Stimulated activated CD8-positive, alpha-beta memory T cell treated with anti-CD3 and anti-CD28 coated beads, Interleukin-7, amount 100 ng/mL, for 48 hours (primary cell): ENCODE measurements around the gene TAF12.
"Not testable (repeated sequence)": the region's sequence is repeated elsewhere in the genome, so short reads cannot be mapped to it uniquely, and the experiment has no call there.

ENCODE experiments used
- DNase-seq, 2 donors: peaks; one replicate each; pipeline ENCODE4 v3.0.0-alpha.2; 2020; ENCODE audit warnings: low read depth in 1 of 2; ENCODE audit errors: extremely low read depth in 1 of 2

TAF12 gene

GRCh38 chr1:28586585-28587391, 56.1 kb downstream of the TAF12 start:
- not testable (repeated sequence) for DNase-seq

GRCh38 chr1:28582248-28582615, 60.6 kb downstream of the TAF12 start:
- DNase-seq = no peak

- DNase-seq = peak; percentile 91 to 92
Observed at GRCh38 chr1:28581531-28582247, 61.2 kb downstream of the TAF12 start.

GRCh38 chr1:28580722-28581530, 61.9 kb downstream of the TAF12 start:
- peak in 1 of 2 donors; percentile 32 for DNase-seq

- DNase-seq = no peak
Observed at GRCh38 chr1:28579401-28579800, 63.5 kb downstream of the TAF12 start.

GRCh38 chr1:28578696-28579218, 64.1 kb downstream of the TAF12 start:
- DNase-seq = no peak

DNA sequence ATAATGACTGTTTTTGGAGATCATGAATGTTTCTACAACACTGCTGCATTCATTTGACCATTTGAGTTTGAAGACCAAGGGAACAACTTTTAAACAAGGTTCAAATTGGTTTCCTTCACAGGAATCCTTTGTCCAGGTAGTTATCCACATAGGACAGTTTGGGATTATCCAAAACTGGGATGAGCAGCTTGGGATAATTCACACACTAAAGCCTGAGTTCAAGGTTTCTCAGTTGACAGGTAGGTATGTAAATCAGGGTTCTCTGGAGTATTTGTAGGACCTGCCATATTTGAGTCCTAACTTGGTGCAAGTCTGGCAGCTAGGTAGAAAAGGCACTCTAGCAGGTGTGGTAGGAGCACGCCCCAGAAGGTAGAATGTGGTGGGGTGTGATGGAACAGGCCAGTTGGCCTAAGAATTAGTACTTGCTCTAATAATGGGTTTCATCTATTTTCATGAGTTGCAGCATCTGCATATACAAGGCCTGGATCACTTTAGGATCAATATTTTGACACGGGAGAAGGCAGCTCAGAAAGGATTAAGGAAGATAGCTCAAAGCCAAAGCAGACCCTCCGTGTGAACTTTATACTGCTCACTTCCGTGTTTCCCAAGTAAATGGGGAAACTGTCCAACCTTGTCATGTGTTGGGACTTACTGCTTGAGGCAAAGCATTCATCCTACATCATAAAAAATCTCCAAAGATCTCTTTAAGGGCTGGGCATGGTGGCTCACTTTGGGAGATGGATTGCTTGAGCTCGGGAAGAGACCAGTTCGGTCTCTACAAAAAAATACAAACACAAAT, 64.9 kb downstream of the TAF12 start:
- DNase-seq = no peak

GRCh38 chr1:28577052-28577678, 65.7 kb downstream of the TAF12 start:
- no peak for DNase-seq

DNA sequence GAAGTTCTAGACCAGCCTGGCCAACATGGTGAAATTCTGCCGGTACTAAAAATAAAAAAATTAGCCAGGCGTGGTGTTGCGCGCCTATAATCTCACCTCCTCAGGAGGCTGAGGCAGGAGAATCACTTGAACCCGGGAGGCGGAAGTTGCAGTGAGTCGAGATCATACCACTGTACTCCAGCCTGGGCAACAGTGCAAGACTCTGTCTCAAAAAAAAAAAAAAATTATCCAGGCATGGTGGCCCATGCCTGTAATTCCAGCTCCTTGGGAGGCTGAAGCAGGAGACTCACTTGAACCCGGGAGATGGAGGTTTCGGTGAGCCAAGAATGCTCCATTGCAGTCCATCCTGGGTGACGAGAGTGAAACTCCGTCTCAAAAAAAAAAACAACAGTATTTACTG, 69.3 kb downstream of the TAF12 start:
- no peak for DNase-seq

GRCh38 chr1:28572891-28573290, 70.0 kb downstream of the TAF12 start:
- DNase-seq = not testable (repeated sequence)

DNA sequence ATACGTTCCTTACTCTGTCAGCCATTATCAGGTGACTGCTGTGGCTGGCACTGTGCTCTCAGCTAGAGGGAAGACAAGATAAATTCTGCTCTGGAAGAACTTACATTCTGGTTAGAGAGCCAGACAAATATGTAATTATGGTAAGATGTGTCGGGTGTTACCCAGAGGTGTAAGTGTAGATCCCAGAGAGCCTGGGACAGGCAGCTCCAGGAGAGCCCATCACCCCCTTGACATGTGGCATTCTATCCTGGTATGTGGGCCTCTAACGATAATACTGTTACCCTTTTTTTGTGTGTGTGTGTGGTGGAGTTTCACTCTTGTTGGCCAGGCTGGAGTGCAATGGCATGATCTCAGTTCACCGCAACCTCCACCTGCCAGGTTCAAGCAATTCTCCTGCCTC, 71.0 kb downstream of the TAF12 start:
- no peak for DNase-seq

- no peak for DNase-seq
Observed at GRCh38 chr1:28566931-28567330, 75.9 kb downstream of the TAF12 start.

DNA sequence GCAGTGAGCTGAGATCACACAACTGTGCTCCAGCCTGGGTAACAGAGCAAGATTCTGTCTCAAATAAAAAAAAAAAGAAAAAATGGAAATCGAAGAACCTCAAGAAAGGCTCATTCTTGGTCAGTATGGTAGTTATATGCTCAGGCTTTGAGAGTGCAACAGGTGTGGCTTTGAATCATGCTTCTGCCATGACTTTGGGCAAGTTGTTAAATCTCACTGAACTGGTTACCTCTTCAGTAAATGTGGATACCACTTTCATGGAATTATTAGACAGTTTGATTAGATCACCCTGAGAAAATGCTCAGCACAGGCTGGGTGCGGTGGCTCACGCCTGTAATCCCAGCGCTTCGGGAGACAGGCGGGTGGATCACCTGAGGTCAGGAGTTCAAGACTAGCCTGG, 77.1 kb downstream of the TAF12 start:
- no peak for DNase-seq

- no peak for DNase-seq
Observed at GRCh38 chr1:28565040-28565439, 77.8 kb downstream of the TAF12 start.

DNA sequence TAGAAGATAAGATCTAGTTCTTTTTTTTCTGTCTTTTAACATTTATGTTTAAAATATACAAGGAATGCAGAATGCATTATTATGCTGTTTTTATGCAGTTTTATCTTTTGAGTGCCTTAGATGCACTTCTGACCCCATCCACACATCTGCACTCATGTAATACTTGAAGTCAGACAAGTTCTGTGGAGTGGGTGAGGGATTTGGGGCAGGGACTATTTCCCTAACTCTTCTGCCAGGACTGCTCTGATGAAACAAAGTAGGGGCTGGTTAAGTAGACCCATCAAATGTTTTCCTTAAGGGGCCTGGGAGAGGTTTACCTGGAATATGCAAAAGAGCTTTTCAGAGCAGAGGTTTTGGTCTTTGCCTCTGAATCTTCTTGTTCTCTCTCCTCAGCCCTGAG, 78.6 kb downstream of the TAF12 start:
- DNase-seq = no peak

DNA sequence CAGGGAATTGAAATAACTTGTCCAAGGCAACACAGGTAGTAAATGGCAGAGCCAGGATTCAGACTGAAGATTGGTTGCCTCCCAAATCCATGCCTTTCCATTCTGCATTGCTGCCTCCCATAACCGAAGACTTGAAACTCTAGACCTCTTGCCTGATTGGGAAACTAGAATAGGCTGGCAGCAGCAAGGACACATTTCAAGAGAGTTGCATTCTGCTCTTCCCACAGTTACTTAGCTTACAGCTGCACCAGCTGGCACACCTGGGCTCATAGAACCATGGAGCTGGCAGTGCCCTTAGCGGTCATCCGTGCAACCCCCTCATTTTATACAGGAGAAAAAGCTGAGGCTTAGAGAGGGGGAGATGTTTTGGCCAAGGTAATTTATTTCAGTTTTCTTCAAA, 82.0 kb downstream of the TAF12 start:
- DNase-seq = no peak
